Stimulated activated CD8-positive, alpha-beta memory T cell treated with anti-CD3 and anti-CD28 coated beads, Interleukin-12 subunit alpha, Interleukin-12 subunit beta, amount 100 ng/mL, for 24 hours (primary cell): Measurements from ENCODE around the gene PPP1R9A.

Experiments
- DNase-seq: peaks from one replicate; pipeline ENCODE4 v3.0.0-alpha.2; 2020; ENCODE audit errors: extremely low read depth

Gene PPP1R9A

GRCh38 chr7:95318501-95319100 is 411.2 kb downstream of the PPP1R9A start:
- DNase-seq = no peak

- no peak for DNase-seq
These were observed 412.2 kb downstream of the PPP1R9A start for GRCh38 chr7:95319570-95319969.

- no peak for DNase-seq
These were observed 413.3 kb downstream of the PPP1R9A start for GRCh38 chr7:95320651-95321050.

DNA sequence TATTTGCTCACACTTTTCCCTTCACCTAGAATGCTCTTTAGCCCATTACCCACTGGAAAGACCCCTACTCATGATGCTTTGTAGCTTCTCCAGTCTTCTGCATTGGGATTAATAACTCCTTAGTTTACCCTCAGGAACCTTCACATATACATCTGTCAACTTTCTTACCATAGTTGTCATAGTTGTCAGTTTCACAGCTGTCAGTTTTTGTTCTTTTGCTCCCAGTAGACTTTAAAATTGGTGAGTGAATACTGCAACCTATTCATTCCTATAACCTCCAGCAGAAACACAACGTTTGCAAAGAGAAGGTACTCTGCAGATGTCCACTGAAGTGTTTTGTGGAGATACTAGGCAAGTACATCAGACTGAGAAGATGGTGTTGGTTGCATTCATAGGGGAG is 414.3 kb downstream of the PPP1R9A start:
- DNase-seq = no peak

DNA sequence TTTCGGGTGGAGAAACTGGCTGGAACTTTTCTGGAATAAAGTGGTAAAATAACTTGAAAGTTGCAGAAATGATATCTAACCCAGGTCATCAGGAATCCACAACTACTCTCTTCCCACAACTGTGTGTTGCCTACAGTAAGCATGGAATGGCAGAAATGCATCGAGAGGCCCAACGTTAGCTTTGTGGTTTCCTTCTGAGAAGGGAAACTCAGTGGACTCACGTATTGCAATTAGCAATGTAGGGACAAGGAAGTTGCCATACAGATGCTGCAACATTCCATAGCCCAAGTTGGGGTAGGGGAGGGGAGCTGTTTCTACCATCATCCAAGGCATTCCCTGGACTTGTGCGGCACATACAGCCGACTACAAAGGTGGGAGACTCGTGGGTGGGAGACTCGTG is 415.0 kb downstream of the PPP1R9A start:
- DNase-seq = no peak

GRCh38 chr7:95322854-95323253 is 415.5 kb downstream of the PPP1R9A start:
- DNase-seq = no peak

DNA sequence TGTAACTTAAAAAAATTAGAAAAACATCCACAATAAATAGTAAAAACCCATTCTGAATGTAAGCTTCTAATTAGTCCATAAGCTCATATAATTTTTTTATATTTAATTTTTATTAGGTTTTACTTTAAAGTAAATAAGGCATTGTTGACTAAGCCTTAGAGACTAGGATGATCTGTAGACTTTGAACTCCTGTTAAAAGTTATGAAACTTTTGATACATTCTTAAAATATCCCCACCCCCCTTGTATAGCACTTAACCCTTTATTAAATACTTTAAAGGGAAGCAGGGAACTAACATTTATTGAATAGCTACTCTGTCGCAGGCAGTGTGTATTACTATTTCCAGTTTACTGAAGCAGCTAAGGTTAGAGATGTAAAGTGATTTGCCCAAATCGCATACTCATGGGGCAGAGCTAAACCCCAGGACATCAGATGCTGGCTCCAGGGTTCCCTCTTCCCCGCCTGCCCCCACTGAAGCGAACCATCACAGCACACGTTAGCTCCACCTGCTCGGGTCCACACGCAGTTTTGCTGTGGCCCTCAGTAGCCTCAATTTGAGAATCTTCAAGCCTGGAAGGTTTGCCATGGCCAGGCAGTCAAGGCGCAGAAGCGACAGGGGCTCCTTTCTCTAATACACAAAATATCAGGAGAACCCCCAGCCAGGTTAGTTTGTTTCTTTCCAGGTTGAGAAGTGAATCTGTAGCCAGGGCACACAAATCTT is 416.2 kb downstream of the PPP1R9A start:
- no peak for DNase-seq

DNA sequence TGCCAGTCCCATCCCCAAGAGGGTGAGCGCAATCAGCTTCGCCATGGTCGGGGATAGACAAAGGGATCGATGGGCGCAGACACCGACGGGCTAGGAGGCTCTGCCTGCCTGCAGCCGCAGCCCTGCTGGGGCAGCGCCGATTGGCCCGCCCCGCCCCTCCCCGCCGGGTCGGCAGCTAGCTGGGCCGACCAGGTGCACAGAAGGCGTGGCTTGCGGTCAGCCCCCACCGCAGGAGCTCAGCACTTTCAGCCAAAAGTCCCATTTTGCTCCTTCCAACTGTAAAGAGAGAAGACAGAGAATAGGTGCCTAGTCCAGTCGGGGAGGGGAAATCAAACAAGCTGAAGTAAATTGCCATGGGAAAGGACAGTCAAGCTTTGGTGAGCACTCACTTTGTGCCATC is 417.0 kb downstream of the PPP1R9A start, which contains the start of gene PON1:
TSS of gene PON1 (minus strand) at position 102 of the 400 bp plus-strand sequence. CDS start at position 45, 57 bp downstream.
- no peak for DNase-seq

DNA sequence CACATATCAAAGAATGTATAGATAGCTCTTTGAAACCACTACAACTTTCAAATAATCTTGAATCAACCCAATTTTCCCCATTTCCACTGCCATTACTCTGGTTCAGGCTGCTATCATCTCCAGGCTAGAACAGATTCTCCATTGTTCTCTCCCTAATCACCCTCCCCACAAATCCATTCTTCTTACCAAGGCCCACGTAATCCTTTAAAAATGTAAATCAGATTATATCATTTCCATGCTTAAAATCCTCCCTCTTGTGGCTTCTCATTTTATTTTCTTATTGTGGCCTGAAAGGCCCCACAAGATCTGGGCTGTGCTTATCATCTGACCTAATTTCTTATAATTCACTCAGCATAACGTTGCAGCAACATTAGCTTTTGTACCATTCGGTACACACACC is 420.0 kb downstream of the PPP1R9A start:
- DNase-seq = no peak

DNA sequence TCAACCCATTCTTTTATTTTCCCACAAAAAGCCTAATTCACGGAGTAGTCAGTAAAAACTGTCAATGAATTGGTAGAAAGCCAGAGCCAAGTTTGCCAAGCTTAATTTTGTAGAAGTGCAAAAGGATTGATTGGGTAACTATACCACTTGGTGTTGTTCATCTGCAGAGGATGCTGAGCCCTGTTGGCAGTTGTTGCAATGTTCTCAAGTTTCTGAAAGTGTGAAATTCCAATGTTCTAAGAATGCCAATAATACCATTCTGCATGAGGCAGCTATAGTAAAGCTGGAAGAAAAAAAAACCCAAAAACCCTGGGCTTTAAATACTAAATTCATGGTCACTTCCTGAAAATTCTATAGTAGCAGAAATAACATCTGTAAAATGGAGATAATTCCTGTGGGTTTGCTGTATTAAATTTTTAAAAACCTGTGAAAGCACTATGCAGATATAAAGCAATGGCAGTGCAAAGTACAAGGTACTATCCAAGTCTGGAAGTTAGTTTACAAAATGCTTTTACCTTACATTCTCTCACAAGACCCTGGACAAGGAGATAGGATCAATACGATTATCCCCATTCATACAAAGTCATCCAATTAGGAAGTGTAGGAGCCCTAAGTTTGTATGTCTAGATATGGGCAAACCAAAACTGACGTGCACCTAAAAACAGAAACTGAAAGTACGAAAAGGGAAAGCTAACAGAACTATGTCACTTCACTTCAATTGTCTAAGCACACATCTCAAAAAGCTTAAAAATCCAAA is 423.0 kb downstream of the PPP1R9A start:
- DNase-seq = no peak

- DNase-seq = no peak
These were observed 423.6 kb downstream of the PPP1R9A start for GRCh38 chr7:95330961-95331337.

- no peak for DNase-seq
These were observed 427.1 kb downstream of the PPP1R9A start for GRCh38 chr7:95334447-95334846.

- no peak for DNase-seq
These were observed 427.7 kb downstream of the PPP1R9A start for GRCh38 chr7:95335093-95335492.

DNA sequence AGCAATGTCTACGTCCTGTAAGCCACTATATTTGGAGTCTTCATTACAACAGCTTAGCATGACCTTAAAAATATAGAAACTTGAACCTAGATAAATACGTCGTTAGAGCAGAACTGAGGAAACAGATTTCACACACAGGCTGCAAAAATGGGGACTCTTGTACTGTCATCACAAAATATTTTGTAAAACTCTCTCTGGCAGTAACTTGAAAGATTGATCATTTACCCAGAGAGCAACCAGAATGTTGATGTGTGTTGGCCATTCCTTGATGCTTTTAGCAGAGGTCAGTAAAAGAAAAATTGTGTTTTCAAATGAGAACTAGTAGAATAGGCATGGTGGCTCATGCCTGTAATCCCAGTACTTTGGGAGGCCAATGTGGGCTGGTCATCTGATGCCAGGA is 431.4 kb downstream of the PPP1R9A start:
- no peak for DNase-seq

GRCh38 chr7:95340491-95340890 is 433.1 kb downstream of the PPP1R9A start:
- DNase-seq = no peak

DNA sequence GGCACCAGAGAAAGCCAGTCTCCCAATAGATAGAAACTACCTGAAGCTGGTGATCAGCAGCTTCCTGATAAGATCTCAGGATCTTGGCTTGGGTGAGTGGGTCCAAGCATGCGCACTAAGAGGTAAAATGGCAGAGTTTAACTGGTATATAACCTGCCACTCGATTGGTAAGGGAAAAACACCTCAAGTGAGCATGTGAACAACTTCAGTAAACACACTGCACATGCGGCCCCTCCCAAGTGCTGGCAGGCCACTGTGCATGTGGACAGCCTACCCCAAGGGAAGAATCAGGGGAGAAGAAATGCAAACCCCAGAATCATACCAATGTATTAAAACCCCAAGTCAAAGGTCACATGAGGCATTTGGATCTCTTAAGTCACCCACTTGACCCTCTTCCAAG is 434.6 kb downstream of the PPP1R9A start:
- DNase-seq = no peak

GRCh38 chr7:95342642-95343307 is 435.4 kb downstream of the PPP1R9A start:
- DNase-seq = no peak
